Ammon's horn (tissue), 1 donor: ENCODE data around the gene QRFP.

Source experiments
- DNase-seq: peaks from one replicate; pipeline ENCODE4 v3.0.0-alpha.2; 2016; ENCODE audit warnings: low spot score

QRFP gene, protein sequence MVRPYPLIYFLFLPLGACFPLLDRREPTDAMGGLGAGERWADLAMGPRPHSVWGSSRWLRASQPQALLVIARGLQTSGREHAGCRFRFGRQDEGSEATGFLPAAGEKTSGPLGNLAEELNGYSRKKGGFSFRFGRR

DNA sequence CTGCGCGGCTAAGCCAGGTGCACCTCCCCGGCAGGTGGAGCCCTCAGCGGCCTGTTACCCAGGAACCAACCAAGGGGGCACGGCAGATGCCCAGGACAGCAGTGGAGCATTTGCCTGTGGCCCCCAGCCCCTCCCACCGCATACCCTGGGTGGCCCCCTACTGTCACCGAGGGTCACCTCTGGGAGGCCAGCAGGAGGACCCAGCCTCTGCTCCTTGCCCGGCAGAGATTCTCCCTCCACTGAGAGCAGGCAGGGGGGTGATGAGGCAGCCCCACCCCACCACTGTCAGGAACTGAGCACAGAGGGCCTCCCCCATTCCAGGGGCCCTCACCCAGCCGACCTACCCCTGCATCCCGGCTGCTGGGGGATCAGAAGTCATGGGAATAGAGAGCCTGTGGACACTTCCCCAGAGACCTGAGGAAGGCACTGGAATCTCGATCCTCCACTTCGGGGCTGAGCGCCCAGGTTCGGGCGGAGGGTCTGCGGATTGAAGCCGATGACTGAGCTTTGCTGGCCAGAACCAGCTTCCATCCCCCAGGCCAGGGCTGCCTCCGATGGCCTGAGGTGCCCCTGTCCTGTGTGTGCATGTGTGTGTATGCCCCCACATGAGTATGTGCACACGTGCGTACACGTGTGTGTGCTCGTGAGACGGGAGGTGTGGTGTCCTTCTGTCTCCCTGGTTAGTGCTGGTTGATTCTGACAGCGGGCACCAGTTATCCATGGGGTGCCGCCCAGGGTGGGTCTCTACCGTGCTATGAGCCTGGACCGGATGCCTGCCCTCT is at the start of gene QRFP:
TSS of gene QRFP (minus strand) at position 580 of the 782 bp plus-strand sequence. CDS start 2,974 bp downstream, outside the sequence.
- DNase-seq = no peak

DNA sequence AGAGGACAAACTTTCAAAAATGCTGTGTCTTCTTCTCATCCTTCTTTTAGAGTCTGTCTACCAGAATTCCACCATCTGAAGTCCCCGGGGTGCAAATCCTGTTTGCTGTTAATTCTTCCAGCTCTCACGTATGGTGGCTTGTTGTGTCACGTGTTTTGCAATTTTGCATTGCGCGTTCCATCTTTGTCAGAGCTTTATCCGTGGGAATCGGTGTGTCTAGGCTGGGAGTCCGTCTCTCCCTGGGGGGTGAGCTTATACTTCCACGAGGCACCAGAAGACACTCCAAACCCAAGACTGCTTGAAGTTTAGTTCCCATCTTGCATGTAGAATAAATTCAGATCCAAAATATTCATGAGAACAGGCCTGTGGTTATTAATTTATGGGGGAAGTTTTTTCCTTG is 48.6 kb upstream of the QRFP start:
- no peak for DNase-seq

DNA sequence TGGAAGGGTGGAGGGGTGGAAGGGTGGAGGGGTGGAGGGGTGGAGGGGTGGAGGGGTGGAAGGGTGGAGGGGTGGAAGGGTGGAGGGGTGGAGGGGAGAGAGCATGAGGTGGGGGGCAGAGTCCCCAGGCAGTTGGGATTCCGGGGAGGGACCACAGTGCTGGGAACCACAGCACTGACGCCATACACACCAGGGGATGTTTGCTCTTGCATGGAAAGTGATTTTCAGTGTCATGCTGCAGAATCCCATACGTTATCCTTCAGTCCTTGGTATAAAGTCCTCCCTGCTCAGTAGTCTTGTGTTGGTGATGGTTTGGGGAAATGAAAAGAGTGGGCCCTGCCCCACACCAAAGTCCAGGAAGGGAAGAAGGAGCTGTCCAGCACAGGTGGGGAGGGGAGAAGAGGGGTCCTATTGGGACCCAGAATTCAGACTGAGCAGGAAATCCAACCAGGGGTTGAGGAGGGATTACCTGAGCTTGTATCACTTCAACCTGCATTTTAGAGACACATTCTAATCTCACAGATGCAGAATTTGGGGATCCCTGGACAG is 48.0 kb upstream of the QRFP start:
- no peak for DNase-seq

DNA sequence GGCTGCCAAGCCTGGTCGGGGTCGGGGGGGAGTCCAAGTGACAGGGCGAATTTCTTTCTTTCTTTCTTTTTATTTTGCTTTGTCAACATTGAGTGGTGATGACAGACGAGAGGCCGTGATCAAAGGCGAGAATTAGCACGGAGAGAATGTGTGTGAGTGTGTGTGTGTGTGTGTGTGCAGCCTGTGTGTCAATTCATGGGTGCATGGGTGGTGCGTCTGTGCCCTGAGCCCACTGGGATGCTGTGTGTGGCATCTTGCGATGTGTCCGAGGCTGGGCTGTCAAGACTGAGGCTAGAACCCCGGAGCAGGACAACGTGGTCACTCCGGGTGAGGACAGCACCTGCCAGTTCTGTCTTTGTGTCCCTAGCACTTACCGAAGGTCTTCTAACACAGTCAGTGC is 47.2 kb upstream of the QRFP start:
- no peak for DNase-seq

DNA sequence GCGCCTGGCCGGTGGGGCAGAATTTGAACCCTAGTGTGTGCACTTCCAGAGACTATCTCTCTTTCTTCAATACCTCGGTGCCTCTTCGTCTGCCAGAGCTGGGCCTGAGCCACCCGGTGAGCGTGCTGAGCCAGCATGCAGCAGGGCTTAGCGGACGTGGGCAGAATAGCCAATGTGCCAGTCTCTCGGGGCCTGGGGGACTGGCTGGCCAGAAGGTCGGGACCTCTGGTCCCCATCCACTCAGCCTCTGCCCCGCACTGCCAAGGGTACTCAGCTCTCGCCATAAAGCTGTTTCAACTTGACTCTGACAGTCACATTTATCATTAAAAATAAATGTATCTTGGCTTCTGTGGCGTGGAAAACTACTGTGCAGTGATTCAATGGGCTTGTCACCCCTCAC is 46.6 kb upstream of the QRFP start:
- DNase-seq = no peak

DNA sequence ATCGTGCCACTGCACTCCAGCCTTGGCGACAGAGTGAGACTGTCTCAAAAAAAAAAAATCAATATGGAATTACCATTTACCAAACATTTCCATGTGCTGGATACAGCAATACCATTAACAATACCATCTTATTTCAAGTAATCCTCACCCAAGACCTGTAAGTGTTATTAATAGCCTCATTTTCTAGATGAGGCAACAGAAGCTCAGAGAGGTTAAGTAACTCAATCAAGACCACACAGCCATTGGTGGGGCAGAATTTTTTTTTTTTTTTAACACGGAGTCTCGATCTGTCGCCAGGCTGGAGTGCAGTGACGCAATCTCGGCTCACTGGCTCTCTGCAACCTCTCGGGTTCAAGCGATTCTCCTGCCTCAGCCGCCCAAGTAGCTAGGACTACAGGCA is 46.1 kb upstream of the QRFP start:
- no peak for DNase-seq

DNA sequence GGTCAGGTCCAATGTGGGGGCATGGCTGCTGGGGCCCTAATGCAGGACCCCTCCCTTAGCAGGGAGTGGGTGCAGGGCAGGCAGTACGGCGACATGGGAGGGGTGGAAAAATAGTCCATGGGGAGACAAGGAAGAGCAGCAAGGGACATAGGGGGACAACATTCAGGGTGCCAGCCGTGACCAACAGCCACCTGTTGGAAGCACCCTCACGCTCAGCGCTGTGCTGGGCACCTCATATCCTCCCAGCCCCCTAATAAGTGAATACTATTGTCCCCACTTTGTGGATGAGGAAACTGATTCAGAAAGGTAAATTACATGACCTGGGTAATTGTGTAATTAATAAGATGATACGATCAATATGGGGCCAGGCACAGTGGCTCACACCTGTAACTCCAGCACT is 45.5 kb upstream of the QRFP start:
- DNase-seq = no peak

DNA sequence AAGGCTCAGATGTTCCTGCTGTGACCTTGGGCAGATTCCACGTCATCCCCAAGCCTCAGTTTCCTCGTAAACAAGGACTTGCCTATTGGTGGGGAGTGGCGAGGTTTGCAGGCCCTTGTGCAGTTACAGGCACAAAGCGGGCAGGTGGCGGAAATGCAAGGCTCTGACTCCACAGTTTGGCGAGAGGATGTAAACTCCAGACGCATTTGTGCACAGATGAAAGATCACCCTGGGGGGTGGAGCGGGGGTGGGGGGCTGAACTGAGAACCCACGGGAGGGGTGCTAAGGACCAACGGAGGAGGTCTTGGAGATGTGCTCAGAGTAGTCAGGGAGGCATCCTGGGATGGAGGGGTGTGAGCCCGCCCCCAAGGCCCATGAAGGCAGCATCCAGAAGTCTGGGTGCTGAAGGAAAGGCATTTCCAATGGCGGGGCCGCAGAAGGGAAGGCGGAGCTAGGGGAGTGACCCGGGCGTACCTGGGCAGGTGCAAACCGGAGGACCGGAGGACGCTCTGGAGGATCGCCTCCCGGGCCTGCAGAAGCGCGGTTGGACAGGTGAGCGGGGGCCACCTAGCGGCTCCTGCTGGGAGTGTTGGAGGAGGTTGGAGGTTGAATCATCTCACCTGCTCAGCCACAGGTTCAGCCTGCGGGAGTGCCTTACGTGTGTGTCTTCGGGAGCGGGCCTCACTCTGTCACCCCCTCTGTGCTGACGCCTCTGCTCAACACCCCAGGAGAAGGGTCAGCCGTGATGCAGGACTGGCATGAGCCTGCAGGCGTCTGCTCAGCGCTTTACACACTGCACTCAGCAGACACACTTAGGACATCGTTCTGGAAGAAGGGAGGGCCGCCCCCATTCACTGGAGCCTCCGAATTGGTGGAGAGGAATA is 44.3 kb upstream of the QRFP start:
- DNase-seq = peak; percentile 56

DNA sequence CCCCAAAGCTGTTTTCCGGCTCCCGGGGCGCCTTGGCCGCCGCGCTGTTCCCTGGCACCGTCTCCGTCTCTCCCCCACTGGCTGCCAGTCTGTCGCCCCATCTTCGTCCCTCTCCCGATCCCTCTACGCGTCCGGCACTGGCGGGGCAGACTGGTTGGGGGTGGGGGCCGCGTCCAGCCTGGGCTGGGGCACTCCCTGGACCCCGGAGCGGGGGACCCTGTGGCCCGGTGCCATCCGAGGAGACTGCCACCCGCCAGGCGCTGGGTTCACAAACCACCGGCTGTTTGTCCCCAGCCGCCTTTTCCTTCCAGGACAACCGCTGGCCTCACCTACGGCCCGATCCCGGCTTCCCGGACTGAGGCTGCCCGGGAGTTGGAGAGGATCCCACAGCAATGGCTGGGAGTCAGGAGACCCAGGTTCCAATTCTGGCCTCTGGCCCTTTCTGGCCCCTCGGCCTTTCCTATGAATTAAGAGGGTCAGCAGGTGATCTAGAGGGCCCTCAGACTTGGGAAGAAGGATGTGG is 43.5 kb upstream of the QRFP start:
- DNase-seq = no peak

DNA sequence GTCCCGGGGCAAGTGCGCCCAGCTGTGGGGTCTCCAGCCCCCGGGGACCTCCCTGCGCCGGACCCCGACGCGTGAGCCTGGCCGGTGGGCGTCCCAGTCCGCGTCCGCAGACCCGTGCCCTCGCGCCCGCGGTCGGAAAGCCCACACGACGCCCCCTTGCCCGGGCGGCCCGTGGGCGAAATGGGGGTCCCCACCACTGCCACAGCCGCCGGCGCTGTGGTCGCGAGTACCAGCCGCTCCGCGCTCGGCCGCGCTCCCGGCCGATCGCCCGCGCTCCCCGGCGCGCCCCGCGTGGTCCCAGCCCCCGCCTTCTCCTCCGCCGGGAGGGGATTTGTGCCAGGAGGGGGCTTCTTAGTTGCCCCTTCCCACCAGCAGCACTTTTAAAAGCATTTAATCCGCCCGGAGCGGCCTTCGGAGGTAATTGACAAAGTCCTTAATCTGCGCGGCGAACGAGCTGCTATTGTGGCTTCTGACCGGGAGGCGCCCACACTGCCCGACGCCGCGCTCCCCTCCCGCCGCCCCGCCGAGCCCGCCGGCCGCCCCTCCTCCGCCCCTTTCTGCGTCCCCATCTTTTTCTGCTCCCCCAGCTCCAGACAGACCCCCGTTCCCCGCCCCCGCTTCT is 42.9 kb upstream of the QRFP start:
- no peak for DNase-seq

DNA sequence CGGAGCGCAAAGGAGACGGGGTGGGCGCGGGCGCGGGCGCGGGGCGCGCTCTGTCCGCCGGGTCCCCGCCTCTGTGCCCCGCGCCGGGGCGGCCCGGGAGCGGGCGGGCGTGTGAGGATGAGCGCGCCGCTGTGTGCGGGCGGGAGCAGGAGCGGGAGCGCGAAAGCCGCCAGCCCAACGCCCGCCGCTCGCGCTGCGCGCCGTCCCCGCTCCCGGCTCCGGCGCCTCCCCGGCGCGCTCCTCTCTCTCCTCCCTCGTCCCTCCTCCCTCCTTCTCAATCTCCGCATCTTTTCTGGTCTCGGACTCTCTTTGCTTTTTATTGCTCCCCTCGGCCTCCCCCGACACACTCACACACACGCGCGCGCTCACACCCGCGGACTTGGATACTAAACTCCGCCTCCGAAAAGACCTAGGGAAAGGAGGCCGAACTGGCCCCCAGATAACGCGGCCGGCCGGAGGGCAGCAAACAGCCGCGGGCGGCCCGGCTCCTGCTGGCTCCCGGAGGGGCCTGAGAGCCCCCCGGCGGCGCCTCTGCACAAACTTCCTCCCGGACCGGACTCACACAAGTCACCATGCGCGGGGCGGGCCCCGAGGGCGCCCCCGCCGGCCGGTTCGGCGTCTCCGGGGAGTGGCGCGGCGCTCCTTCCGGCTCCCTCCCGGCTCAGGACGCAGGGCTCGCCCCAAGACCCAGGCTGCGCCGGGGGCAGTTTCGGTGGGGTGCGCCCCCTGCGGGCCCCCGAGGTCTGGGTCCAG is 42.2 kb upstream of the QRFP start, which contains the start of gene FIBCD1:
TSS of gene FIBCD1 (minus strand) at position 596 of the 753 bp plus-strand sequence. CDS start 640 bp downstream, outside the sequence.
- DNase-seq = no peak

DNA sequence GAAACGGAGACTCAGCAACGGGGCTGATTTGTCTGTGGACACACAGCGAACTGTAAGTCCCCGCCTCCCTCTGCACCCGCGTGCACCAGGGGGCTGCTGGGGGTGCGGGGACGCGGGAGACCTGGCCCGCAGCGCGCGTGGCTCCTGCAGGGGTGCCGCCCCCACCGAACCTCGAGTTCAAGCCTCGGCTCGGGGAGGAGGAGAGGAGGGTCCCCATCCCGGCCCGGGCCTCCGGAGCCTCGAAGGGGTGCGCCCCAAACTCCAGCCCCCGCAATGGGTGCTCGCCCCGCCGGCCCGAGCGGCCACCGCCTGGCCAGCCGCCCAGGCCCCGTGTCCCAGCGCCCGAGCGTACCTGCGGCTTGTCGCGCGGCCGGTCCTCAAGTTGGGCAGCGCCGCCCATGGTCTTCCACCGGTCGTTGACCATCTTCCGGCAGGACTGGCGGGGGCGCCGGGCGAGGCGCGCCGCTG is 41.6 kb upstream of the QRFP start:
- DNase-seq = no peak

DNA sequence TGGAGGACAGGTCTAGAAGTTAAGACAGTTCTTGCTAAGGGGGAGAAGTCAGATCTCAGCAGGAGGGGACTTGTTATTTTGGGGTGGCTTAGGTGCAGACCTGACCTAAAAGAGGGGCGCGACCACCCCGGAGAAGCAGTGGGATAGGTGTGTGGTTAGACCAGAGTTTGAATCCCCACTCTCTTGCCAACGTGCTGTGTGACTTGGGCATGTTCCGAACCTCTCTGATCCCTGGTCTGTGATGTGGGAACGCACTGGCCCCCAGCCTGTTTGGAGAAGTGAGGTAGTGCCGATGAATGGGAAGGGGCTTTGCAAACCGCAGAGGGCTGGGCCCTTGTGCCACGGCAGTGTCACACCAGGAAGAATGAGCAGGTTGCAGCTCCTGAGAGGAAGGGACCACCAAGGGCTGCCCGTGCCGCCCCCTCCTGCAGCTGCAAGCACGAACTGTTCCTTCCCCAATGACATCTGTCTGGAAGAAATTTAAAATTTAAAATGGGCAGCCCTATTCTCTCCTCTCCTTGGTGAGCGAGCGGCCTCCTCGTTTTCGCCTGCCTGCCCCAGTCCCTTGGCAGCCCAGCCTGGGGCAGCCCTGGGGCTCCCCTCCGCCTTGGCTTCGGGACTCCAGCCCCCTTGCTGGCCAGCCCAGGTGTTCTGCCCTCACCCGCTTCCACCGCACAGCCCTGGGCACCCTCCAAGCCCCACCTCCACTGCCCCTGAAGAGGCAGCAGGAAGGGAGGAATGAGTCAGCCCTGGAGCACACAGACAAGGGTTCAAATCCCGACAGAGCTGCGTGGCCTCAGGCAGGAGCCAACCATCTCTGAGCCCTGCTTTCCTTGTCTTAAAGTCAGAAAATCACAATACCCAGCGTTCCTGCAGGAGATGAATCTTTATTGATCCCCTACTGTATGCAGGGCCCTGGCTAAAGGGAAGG is 40.8 kb upstream of the QRFP start:
- DNase-seq = no peak

DNA sequence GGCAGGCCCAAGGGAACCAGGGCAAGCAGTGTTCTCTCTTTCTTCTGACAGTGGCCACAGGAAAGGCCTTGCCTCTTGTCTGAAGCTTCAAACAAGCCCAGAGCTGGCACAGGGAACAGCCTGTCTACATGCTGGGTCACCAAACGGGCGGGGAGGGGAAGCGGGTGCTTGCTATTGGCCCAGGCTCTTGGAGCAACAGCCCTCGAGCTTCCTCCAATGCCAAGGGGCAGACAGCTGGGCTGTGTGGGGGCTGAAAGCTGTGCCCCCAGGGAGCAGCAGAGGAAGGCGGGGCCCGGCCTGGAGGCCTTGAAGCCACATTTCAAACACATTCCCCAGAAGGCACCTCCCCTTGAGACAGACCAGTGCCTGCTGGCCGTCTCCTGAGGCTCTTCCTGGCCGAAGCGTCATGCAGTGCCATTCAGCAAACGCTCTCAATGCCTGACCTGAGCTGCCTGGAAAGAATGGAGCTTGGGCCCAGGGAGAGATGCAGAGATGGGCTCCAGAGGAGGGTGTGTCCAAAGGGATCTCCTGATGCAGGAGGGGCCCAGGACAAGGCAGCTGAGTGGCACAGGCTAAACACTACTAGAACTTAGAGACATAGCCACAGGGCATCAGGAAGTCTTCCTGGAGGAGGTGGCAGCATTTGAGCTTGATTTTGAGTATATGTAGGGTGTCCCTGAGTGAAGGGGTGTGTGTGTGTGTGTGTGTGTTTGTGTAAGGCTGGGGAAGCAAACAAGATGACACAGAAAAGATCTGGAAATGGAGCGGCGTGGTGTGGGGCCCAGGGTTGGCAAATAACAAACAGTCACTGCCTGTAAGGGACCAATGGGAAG is 39.9 kb upstream of the QRFP start:
- DNase-seq = peak; percentile 39

DNA sequence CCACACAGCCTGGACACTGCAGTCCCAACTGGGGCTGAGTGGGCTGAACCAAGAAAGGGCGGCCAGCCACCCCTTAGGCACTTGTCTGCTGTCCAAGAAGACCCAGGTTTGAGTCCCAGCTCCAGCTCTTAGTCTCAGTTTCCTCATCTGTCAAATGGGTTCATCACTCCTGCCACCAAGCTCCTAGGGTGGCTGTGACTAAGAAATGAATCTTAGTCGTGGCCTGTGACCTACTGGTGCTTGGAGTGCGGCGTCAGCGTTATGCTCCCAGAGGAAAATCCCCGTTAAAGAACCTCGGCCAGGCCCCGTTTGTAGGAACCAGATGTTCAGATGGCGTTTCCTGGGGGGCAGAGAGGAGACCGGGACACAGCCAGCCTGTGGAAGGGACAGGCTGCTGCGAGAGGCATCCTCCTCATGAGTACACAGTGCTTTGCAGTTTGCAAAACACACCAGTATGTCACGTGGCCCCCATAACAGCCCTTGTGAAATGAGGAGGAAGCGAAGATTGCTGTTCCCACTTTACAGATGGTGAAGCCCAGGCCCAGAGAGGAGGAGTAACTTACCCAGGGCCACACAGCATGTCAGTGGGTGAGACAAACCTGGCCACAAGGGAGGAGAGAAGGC is 39.1 kb upstream of the QRFP start:
- DNase-seq = no peak

DNA sequence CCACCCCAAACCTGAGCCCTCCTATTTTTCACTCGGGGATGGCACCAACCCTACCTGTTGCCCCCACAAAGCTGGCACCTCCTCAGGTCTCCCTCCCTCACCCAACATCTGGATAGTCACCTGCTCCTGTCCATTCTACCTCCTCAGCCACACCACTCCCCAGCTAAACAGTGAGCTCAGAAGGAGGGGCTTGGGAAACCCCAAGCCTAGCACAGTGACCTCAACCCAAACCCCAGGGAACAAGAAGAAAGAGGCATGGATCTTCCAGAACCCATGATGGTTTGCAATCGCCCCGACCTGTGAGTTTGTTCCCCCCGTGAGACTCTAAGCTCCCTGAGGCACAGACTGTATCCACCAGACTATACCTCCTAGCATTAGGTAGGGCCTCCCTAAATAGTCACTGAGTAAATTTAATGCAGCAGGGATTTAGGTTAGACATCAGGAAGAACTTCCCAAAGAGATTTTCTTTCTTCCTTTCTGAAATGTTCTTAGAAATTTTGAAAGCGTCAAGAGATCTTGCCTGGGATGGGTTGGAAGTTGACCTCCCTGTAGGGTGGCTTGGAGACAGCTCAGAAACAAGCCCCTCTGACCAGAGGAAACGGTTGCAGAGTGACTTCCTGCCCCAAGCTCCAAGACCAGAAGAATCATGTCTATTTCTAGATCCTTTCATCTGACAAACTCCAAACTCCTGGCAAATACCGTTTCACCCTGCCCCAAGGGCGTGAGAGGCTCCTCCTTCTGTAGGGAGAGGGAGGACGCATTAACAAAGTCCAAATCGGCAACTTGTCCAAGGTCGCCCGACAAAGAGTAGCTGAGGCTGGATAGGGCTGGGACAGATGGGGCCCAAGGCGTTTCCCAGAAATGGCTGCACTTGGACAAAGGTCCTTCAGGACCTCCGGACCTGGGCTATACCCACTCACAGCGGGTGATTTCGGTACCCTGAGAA is 38.4 kb upstream of the QRFP start:
- no peak for DNase-seq

DNA sequence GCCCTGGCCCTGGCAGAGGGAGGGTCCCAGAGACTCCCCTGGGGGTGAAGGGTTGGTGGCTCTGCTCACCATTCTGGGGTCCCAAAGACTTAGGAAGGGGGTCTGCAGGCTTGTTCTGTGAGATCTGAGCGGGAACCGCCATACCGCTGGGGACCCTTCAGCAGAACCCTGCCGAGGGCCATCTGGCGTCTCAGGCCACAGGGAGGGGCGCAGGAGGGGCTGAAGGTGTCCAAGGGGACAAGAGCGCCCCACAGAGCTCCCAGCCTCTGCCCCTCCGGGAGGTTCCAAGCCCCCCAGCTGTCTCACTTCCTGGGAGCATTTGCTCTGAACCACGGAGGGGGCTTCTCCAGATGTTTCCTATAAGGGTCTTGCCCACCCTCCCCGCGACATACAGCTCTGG is 37.6 kb upstream of the QRFP start:
- DNase-seq = no peak
